GM12878 (cell line): ENCODE measurements around the gene TMEM135. TPM values are rescaled to one million over a fixed set of nuclear protein-coding genes. Genes with fewer than 3 reads are reported as not detected.
"Not testable (repeated sequence)": the region's sequence is repeated elsewhere in the genome, so short reads cannot be mapped to it uniquely, and the experiment has no call there.

Experiments used
- ATAC-seq: fragments of 200-7000 bp; cut with Tn5 transposase; 3 replicates; pipeline ENCODE4 v1.9.1; 2020; ENCODE audit warnings: mild to moderate bottlenecking, moderate library complexity
- BruUV-seq: library from RNA; stranded (reverse); fragments of 400-500 nt; replicated peaks from 2 replicates; lab custom pipeline; 2021; lab: Mats Ljungman, UMichigan
- CTCF ChIA-PET: fragments of 300-600 bp; sonication (Branson Sonifier 250); formaldehyde crosslinking; extraction: SDS; loops from one replicate; lab custom pipeline; 2021; ENCODE audit warnings: inconsistent platforms; lab: Yijun Ruan, JAX
- POLR2A ChIA-PET: fragments of 350-600 bp; formaldehyde crosslinking; extraction: SDS; loops from one replicate; lab custom pipeline; 2021; ENCODE audit warnings: inconsistent platforms; lab: Charles Lee
- RAD21 ChIA-PET: fragments of 300-600 bp; sonication (Branson Sonifier 250); formaldehyde crosslinking; loops from one replicate; lab custom pipeline; 2023; ENCODE audit warnings: antibody characterized with exemption; ENCODE audit not compliant: unreplicated experiment; lab: Charles Lee
- SMC1A ChIA-PET: fragments of 300-600 bp; sonication (Branson Sonifier 250); formaldehyde crosslinking; loops from one replicate; lab custom pipeline; 2023; ENCODE audit not compliant: unreplicated experiment, uncharacterized antibody; lab: Charles Lee
- DNase-seq: peaks from one replicate; pipeline ENCODE4 v3.0.0-alpha.2; 2011; ENCODE audit warnings: low read depth, low spot score
- FAIRE-seq: peaks from 3 replicates; lab custom pipeline; 2011; peaks lifted over from hg19 to GRCh38; lab: Jason Lieb, UNC
- H2AFZ ChIP-seq: 2 replicates; pipeline ENCODE4 v1.6.0; 2011; ENCODE audit warnings: low read depth, low read length, control low read depth; ENCODE audit not compliant: control insufficient read depth
- H3K27ac ChIP-seq: 2 replicates; pipeline ENCODE4 v1.5.1; 2011; ENCODE audit warnings: control low read depth; ENCODE audit not compliant: control insufficient read depth, insufficient read depth
- H3K27me3 ChIP-seq, 2 experiments: replicated peaks in 1 of 2; 2 replicates each; pipeline versions ENCODE4 v1.6.0 to v1.6.1; 2011; ENCODE audit warnings: low read length in 1 of 2; ENCODE audit not compliant: control insufficient read depth in 2 of 2, insufficient read depth in 2 of 2
- H3K36me3 ChIP-seq, 2 experiments: 2 replicates each; pipeline ENCODE4 v1.5.1; 2011; ENCODE audit warnings: low read length in 1 of 2; ENCODE audit not compliant: control insufficient read depth in 2 of 2, insufficient read depth in 2 of 2
- H3K4me1 ChIP-seq: 2 replicates; pipeline ENCODE4 v1.6.1; 2011; ENCODE audit warnings: mild to moderate bottlenecking, low read length, moderate library complexity, mixed read lengths; ENCODE audit not compliant: control insufficient read depth, insufficient read depth
- H3K4me2 ChIP-seq: 2 replicates; pipeline ENCODE4 v1.6.0; 2011; ENCODE audit warnings: control low read depth; ENCODE audit not compliant: control insufficient read depth, insufficient read depth
- H3K4me3 ChIP-seq: fragments of 200-600 bp; sonication (generic); 2 replicates; pipeline ENCODE4 v1.5.1; 2016
- H3K79me2 ChIP-seq: 2 replicates; pipeline ENCODE4 v1.6.0; 2011; ENCODE audit warnings: low read length; ENCODE audit not compliant: control insufficient read depth, insufficient read depth
- H3K9ac ChIP-seq: 2 replicates; pipeline ENCODE4 v1.8.0; 2011; ENCODE audit warnings: low read length, control low read depth, mixed read lengths; ENCODE audit not compliant: control insufficient read depth, insufficient read depth
- H3K9me3 ChIP-seq: replicated peaks from 3 replicates; pipeline ENCODE4 v1.5.1; 2011; ENCODE audit warnings: mild to moderate bottlenecking, low read length; ENCODE audit not compliant: control insufficient read depth, insufficient read depth
- H4K20me1 ChIP-seq: 2 replicates; pipeline ENCODE4 v1.6.0; 2011; ENCODE audit not compliant: control insufficient read depth, insufficient read depth
- BMI1 ChIP-seq: fragments of 450-650 bp; IDR thresholded peaks from 2 replicates; pipeline ENCODE4 v1.6.1; 2016; ENCODE audit warnings: mild to moderate bottlenecking, moderate library complexity, borderline replicate concordance
- STAT3 ChIP-seq: IDR thresholded peaks from 2 replicates; pipeline ENCODE4 v1.6.1; 2011; ENCODE audit warnings: low read depth, low read length, improper control_type of control experiment
- WGBS: methylation state at CpG from one replicate; pipeline ENCODE4 v1.1.6; 2016; ENCODE audit warnings: low lambda C conversion rate; ENCODE audit not compliant: insufficient replicate concordance, insufficient coverage; ENCODE audit errors: missing lambda C conversion rate; 5-methylcytosine and 5-hydroxymethylcytosine counted together
- in situ Hi-C: fragments of 300-500 bp; cut with MboI; formaldehyde crosslinking; loops from 9 replicates; pipeline ENCODE4 v1.14.3; 2018; ENCODE audit warnings: mixed read lengths
- intact Hi-C: fragments of 100-400 bp; cut with micrococcal nuclease; formaldehyde crosslinking; loops from one replicate; pipeline ENCODE4 v1.14.2; 2022; ENCODE audit not compliant: unreplicated experiment
- polyA plus RNA-seq, 11 experiments: library from polyadenylated mRNA; depleted of rRNA in 4 of 11; unstranded in 6 of 11; stranded (reverse) in 5 of 11; fragments of >200 nt; fragmentation: Nextera tagmentation in 4 of 11; fragmentation: Illumina TruSeq in 1 of 11; extraction: Ambion mirVana in 4 of 11; extraction: Trizol in 1 of 11; gene quantifications; 1 replicate in 1 of 11; 2 replicates in 10 of 11; pipeline versions ENCODE4 v1.2.1 to v1.2.3, GENCODE V29; 2011 to 2016; ENCODE audit warnings: inconsistent platforms in 2 of 11, missing spikeins in 2 of 11, low read depth in 1 of 11
- total RNA-seq, 4 experiments: library from RNA; depleted of rRNA in 3 of 4; stranded (reverse); fragments of >200 nt in 3 of 4; fragmentation: Illumina TruSeq in 1 of 4; extraction: Trizol in 1 of 4; gene quantifications; 2 replicates each; pipeline versions ENCODE4 v1.2.1 to v1.2.3, GENCODE V29; 2013 to 2021
- TF ChIP-seq, protein P1 (sequence below): fragments of 450-650 bp; IDR thresholded peaks from 2 replicates; pipeline ENCODE4 v1.6.1; 2014; ENCODE audit warnings: mild to moderate bottlenecking
- TF ChIP-seq, protein P2 (sequence below): fragments of 450-650 bp; formaldehyde crosslinking; IDR thresholded peaks from 2 replicates; pipeline ENCODE4 v1.5.0; 2022; ENCODE audit warnings: mild to moderate bottlenecking, missing genetic modification characterization

Gene TMEM135
- total and polyA plus RNA-seq, 10 of the 15 experiments (the other 5 are each of a cell fraction or from before 2014, with no cell fraction given): 7.2 to 117 (median 12.9) TPM

DNA sequence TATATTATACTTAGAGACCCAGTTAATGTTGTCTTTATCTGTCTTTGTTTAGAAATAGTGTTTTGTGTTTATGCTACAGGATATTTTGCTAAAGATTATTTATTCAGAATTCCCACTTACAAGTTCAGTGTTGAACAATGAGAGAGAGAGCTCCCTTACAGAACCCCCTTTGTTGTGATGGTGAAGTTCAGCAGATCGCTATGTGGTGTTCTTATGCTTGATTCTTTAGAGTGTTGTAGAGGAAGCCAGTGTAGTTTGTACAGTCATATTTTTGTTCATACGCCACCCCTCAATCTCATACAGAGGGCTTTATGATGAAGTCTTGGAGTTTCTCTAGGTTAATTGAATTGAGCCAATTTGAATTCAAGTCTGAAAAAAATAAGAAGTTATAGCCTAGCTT, 150.2 kb downstream of the TMEM135 start (continued):
- TF ChIP-seq BMI1: no peak
- TF ChIP-seq STAT3: no peak
- TF ChIP-seq, protein P1, sequence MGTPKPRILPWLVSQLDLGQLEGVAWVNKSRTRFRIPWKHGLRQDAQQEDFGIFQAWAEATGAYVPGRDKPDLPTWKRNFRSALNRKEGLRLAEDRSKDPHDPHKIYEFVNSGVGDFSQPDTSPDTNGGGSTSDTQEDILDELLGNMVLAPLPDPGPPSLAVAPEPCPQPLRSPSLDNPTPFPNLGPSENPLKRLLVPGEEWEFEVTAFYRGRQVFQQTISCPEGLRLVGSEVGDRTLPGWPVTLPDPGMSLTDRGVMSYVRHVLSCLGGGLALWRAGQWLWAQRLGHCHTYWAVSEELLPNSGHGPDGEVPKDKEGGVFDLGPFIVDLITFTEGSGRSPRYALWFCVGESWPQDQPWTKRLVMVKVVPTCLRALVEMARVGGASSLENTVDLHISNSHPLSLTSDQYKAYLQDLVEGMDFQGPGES: no peak
- TF ChIP-seq, protein P2, sequence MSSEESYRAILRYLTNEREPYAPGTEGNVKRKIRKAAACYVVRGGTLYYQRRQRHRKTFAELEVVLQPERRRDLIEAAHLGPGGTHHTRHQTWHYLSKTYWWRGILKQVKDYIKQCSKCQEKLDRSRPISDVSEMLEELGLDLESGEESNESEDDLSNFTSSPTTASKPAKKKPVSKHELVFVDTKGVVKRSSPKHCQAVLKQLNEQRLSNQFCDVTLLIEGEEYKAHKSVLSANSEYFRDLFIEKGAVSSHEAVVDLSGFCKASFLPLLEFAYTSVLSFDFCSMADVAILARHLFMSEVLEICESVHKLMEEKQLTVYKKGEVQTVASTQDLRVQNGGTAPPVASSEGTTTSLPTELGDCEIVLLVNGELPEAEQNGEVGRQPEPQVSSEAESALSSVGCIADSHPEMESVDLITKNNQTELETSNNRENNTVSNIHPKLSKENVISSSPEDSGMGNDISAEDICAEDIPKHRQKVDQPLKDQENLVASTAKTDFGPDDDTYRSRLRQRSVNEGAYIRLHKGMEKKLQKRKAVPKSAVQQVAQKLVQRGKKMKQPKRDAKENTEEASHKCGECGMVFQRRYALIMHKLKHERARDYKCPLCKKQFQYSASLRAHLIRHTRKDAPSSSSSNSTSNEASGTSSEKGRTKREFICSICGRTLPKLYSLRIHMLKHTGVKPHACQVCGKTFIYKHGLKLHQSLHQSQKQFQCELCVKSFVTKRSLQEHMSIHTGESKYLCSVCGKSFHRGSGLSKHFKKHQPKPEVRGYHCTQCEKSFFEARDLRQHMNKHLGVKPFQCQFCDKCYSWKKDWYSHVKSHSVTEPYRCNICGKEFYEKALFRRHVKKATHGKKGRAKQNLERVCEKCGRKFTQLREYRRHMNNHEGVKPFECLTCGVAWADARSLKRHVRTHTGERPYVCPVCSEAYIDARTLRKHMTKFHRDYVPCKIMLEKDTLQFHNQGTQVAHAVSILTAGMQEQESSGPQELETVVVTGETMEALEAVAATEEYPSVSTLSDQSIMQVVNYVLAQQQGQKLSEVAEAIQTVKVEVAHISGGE (CRISPR knock-in tag): no peak

DNA sequence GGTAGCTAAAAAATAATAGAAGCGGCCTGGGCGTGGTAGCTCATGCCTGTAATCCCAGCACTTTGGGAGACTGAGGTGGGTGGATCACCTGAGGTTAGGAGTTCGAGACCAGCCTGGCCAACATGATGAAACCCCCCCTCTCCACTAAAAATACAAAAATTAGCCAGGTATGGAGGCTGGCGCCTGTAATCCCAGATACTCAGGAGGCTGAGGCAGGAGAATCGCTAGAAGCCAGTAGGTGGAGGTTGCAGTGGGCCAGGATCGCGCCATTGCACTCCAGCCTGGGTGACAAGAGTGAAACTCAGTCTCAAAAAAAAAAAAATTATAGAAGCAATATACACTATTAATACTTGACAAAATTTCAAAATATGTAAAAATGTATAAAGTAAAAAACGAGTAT, 150.7 kb downstream of the TMEM135 start:
- BruUV-seq: not testable (repeated sequence)

GRCh38 chr11:87188921-87189320, 151.2 kb downstream of the TMEM135 start:
- H3K9me3 ChIP-seq, POLR2A ChIA-PET, H3K27ac ChIP-seq, H3K36me3 ChIP-seq, RAD21 ChIA-PET, BruUV-seq, H2AFZ ChIP-seq, H3K27me3 ChIP-seq, H3K4me2 ChIP-seq, intact Hi-C loops, H4K20me1 ChIP-seq, CTCF ChIA-PET, FAIRE-seq, ATAC-seq, H3K4me3 ChIP-seq, H3K9ac ChIP-seq, DNase-seq, in situ Hi-C loops, H3K4me1 ChIP-seq, H3K79me2 ChIP-seq: not testable (repeated sequence)
- 95% methylated on average over 3 of the region's 3 CpGs for WGBS
- SMC1A ChIA-PET: interaction anchor here (1.2 kb wide), 1 partner anchor 107 kb away, joined by 3 read pairs; no protein-coding TSS in a partner anchor

More for the DNA sequence above, 150.7 kb downstream of the TMEM135 start:
- intact Hi-C loops, H3K4me3 ChIP-seq, H3K79me2 ChIP-seq, H4K20me1 ChIP-seq, H3K9me3 ChIP-seq, DNase-seq, ATAC-seq, POLR2A ChIA-PET, RAD21 ChIA-PET, H3K9ac ChIP-seq, in situ Hi-C loops, H3K36me3 ChIP-seq, H3K4me1 ChIP-seq, H3K27me3 ChIP-seq, H3K4me2 ChIP-seq, H2AFZ ChIP-seq, FAIRE-seq, H3K27ac ChIP-seq: not testable (repeated sequence)
- ChIA-PET SMC1A (interaction anchor here (1.2 kb wide), 1 partner anchor 106 kb away, joined by 3 read pairs; no protein-coding TSS in a partner anchor), CTCF (interaction anchor here (1.1 kb wide), 1 partner anchor 21 kb away, joined by 3 read pairs; no protein-coding TSS in a partner anchor)
- 68% methylated on average over 8 of the region's 8 CpGs for WGBS
